NCI-H187 treated with DMSO at 0.1 percent for 48 hours (cell line): ENCODE measurements around the gene KIR2DL1.
"Not testable (repeated sequence)": the region's sequence is repeated elsewhere in the genome, so short reads cannot be mapped to it uniquely, and the experiment has no call there.

Experiments used
- DNase-seq: peaks from one replicate; lab custom pipeline; 2025; lab: John Stamatoyannopoulos, UW

Gene KIR2DL1

DNA sequence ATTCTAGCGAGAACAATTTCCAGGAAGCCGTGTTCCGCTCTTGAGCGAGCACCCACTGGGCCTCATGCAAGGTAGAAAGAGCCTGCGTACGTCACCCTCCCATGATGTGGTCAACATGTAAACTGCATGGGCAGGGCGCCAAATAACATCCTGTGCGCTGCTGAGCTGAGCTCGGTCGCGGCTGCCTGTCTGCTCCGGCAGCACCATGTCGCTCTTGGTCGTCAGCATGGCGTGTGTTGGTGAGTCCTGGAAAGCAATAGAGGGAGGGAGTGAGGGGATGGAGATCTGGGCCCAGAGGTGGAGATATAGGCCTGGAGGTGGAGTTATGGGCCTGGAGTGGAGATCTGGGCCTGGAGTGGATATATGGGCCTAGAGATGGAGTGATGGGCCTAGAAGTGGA is at the start of gene KIR2DL1:
Gene KIR2DL1 (plus strand): TSS at position 148 of the 400 bp plus-strand sequence. CDS start 58 bp downstream, at position 206.
- DNase-seq = not testable (repeated sequence)

DNA sequence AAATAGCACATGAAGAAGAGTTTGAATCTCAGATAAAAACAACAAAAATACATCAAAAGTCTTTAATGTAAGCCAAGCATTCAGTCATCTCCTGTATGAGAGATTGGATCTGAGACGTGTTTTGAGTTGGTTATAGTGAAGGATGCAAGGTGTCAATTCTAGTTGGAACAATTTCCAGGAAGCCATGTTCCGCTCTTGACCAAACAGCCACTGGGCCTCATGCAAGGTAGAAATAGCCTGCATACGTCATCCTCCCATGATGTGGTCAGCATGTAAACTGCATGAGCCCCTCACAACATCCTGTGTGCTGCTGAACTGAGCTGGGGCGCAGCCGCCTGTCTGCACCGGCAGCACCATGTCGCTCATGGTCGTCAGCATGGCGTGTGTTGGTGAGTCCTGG is 45.5 kb upstream of the KIR2DL1 start, which contains the start of gene KIR3DL3:
Gene KIR3DL3 (plus strand): TSS at position 301 of the 400 bp plus-strand sequence. CDS start 55 bp downstream, at position 356.
- DNase-seq = no peak

DNA sequence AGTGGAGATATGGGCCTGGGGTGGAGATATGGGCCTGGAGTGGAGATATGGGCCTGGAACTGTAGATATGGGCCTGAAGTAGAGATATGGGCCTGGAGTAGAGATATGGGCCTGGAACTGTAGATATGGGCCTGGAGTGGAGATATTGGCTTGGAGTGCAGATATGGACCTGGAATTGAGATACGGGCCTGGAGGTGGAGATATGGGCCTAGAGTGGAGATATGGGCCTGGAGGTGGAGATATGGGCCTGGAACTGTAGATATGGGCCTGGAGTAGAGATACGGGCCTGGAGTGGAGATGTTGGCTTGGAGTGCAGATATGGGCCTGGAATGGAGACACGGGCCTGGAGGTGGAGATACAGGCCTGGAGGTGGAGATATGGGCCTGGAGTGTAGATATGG is 44.9 kb upstream of the KIR2DL1 start:
- no peak for DNase-seq

DNA sequence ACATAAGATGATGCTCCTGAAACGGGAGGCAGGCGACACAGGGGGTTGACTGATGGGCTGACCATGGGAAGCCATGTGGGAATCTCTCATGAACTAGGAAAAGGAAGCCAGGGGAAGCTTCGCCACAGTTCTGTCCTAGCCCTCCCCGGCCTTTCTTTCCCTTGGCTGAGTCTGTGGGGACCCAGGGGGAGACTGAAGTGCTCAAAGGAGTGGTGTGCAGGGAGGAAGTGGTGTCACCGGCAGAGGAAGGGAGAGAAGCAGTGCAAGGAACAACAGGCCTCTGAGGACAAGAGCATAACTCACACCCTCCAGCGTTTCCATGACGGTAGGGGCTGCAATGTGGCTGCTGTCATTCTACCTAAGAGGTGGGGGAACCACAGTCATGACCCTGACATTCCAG is 44.3 kb upstream of the KIR2DL1 start:
- DNase-seq = no peak

DNA sequence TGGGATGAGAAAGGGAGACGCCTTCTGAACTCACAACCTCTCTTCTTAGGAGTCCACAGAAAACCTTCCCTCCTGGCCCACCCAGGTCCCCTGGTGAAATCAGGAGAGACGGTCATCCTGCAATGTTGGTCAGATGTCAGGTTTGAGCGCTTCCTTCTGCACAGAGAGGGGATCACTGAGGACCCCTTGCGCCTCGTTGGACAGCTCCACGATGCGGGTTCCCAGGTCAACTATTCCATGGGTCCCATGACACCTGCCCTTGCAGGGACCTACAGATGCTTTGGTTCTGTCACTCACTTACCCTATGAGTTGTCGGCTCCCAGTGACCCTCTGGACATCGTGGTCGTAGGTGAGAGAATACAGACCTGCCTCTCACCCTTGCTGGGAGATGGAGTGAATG is 42.0 kb upstream of the KIR2DL1 start:
- no peak for DNase-seq

DNA sequence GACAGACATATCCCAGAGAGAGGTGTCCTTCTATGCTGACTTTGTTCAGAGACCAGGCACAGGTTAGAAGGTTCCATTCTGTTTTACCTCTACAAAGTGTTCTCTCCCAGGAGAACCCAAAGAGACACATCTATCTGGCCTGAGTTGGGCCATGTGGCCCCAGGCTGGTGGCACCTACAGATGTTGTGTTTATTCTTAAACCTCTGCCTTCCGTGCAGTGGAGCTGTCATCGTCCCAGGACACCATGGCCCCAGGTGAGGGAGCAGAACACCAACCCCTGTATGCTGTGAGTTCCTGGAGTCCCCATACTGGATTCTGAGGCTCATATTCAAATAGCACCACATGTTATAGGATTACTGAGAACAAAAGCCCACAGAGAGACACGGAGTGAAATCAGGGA is 41.4 kb upstream of the KIR2DL1 start:
- DNase-seq = no peak

DNA sequence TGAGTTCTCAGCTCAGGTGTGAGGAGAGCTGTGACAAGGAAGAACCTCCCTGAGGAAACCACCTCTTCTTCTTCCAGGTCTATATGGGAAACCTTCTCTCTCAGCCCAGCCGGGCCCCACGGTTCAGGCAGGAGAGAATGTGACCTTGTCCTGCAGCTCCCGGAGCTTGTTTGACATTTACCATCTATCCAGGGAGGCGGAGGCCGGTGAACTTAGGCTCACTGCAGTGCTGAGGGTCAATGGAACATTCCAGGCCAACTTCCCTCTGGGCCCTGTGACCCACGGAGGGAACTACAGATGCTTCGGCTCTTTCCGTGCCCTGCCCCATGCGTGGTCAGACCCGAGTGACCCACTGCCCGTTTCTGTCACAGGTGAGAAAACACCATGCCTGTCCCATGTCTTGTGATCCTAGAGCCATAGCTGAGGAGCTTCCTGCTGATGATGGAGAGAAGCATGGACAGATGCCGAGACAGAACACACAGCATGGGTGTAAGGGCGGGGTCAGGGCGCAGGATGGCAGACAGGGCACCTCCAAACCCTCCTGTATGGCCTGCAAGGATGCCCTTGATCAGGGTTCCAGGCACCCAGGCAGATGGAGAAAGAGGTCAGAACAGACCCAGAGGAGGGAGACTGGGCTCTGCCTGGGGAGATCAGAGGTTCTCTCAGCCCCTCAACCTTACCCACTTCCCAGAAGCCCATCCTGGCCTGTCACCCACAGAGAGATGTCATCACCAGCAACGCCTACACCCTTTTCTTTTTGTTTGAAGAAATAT is 40.0 kb upstream of the KIR2DL1 start:
- DNase-seq = no peak

DNA sequence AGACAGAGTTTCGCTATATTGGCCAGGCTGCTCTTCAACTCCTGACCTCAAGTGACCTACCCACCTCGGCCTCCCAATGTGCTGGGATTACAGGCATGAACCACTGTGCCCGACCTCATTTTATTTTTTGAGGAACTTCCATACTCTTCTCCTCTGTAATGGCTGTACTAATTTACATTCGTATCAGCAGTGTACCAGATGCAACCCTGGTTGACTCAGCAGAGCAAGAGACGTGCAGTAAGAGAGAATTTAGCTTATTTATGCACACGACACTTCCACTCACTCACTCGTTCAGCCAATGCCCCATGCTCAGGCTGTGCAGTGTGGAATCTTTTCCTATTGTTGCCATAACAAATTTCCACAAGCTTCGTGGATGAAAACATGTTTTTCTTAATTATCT is 38.4 kb upstream of the KIR2DL1 start:
- DNase-seq = no peak

DNA sequence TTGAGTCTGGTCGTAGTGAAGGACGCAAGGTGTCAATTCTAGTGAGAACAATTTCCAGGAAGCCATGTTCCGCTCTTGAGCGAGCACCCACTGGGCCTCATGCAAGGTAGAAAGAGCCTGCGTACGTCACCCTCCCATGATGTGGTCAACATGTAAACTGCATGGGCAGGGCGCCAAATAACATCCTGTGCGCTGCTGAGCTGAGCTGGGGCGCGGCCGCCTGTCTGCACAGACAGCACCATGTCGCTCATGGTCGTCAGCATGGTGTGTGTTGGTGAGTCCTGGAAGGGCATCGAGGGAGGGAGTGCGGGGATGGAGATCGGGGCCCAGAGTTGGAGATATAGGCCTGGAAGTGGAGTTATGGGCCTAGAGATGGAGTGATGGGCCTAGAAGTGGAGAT is 31.3 kb upstream of the KIR2DL1 start, which contains the start of gene KIR2DL3:
Gene KIR2DL3 (plus strand): TSS at position 208 of the 400 bp plus-strand sequence. CDS start 33 bp downstream, at position 241.
- not testable (repeated sequence) for DNase-seq

DNA sequence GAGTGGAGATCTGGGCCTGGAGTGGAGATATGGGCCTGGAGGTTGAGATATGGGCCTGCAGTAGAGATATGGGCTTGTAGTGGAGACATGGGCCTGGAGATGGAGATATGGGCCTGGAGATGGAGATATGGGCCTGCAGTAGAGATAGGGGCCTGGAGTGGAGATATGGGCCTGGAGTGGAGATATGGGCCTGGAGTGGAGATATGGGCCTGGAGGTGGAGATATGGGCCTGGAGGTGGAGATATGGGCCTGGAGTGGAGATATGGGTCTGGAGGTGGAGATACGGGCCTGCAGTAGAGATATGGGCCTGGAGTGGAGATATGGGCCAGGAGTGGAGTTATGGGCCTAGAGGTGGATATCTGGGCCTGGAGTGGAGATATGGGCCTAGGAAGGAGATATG is 30.9 kb upstream of the KIR2DL1 start:
- DNase-seq = no peak

DNA sequence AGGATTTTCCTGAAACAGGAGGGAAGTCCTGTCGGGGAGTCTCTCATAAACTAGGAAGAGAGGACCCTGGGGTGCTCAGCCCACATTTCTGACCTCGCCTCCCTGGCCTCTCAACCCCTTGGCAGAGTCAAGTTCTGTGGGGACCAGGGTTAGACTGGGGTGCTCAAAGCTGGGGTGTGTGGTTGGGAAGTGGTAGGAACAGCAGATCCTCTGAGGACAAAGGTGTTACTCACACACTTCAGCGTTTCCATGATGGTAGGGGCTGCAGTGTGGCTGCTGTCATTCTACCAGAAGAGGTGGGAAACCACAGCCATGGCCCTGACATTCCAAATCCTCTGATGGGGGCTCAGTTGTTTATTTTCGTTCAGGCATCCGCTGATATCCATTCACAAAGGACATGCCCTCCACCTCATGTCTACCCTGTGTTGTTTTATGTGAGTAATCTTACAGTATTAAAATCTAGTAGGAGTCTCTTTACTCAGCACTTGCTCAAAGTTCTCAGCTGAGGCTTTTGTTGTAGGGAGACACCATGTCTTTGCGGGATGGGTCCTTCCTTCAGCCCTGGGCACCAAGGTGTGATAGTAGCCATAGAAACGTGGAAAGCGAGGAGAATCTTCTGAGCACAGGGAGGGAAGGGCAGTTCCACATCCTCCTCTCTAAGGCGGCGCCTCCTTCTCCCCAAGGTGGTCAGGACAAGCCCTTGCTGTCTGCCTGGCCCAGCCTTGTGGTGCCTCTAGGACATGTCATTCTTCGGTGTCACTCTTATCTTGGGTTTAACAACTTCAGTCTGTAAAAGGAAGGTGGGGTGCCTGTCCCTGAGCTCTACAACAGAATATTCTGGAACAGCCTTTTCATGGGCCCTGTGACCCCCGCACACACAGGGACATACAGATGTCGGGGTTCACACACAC is 29.8 kb upstream of the KIR2DL1 start:
- DNase-seq = no peak

DNA sequence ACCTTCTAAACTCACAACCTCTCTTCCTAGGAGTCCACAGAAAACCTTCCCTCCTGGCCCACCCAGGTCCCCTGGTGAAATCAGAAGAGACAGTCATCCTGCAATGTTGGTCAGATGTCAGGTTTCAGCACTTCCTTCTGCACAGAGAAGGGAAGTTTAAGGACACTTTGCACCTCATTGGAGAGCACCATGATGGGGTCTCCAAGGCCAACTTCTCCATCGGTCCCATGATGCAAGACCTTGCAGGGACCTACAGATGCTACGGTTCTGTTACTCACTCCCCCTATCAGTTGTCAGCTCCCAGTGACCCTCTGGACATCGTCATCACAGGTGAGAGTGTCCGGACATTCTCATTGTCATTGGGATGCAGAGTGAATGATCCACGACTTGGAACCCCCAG is 27.6 kb upstream of the KIR2DL1 start:
- DNase-seq = not testable (repeated sequence)

DNA sequence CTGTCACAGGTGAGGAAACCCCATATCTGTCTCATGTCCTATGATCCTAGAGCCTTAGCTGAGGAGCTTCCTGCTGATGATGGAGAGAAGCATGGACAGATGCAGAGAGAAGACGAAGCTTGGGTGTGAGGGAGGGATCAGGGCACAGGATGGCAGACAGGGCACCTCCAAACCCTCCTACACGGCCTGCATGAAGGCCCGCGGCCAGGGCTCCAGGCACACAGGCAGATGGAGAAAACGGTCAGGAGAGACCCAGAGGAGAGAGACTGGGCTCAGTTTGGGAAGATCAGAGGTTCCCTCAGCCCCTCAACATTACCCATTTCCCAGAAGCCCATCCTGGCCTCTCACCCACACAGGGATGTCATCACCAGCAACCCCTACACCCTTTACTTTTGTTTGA is 25.5 kb upstream of the KIR2DL1 start:
- DNase-seq = not testable (repeated sequence)

DNA sequence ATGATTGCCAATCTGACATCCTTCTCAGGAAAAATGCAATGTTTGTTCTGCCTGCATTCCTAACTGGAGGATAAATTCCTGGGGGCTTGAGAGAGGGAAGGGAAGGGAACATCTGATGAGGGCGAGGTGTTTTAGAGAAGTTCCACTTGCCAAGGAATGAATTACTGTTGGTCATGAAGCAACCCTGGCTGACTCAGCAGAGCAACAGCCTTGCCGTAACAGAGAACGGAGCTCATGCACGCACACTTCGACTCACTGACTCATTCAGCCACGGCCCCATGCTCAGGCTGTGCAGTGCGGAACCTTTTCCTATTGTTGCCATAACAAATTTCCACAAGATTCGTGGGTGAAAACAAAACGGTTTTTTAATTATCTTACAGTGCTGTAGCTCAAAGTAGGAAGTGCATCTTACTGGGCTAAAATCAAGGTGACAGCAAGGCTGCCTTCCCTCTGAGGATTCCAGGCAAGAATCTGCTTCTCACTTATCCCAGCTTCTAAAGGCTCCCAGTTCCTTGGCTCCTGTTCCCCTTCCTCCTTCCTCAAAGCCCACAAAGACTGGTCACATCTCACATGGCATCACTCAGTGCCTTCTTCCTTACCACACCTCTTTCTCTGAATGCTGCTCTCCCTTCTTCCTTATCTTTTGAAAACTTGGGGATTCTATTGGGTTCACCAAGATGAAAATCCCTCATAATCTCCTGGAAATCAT is 21.8 kb upstream of the KIR2DL1 start:
- not testable (repeated sequence) for DNase-seq

DNA sequence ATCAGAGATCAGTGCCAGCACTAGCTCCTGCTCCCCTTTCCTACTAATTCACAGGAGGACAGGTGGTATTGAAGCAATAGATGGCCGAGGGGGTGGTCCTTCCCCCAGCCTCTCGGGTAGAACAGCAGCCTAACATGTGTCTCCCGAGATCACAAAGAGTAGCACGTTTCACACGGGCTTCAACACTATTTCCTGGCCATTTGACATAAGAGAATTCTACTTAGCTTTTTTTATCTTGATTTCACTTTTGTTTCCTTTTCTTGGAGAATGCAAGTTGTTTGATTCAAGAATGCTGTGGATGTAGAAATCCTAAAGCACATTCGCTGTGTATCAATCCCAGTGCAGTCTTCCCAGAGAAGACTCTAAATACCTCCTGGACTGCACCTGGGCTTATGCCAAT is 19.3 kb upstream of the KIR2DL1 start:
- DNase-seq = not testable (repeated sequence)

DNA sequence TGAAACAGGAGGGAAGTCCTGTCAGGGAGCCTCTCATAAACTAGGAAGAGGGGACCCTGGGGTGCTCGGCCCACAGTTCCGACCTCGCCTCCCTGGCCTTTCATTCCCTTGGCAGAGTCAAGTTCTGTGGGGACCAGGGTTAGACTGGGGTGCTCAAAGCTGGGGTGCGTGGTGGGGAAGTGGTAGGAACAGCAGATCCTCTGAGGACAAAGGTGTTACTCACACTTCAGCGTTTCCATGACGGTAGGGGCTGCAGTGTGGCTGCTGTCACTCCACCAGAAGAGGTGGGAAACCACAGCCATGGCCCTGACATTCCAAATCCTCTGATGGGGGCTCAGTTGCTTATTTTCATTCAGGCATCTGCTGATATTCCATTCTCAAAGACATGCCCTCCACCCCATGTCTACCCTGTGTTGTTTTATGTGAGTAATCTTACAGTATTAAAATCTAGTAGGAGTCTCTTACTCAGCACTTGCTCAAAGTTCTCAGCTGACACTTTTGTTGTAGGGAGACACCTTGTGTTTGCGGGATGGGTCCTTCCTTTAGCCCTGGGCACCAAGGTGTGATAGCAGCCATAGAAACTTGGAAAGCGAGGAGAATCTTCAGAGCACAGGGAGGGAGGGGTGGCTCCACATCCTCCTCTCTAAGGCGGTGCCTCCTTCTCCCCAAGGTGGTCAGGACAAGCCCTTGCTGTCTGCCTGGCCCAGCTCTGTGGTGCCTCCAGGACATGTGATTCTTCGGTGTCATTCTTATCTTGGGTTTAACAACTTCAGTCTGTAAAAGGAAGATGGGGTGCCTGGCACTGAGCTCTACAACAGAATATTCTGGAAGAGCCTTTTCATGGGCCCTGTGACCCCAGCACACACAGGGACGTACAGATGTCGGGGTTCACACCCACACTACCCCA is 13.1 kb upstream of the KIR2DL1 start:
- DNase-seq = not testable (repeated sequence)

DNA sequence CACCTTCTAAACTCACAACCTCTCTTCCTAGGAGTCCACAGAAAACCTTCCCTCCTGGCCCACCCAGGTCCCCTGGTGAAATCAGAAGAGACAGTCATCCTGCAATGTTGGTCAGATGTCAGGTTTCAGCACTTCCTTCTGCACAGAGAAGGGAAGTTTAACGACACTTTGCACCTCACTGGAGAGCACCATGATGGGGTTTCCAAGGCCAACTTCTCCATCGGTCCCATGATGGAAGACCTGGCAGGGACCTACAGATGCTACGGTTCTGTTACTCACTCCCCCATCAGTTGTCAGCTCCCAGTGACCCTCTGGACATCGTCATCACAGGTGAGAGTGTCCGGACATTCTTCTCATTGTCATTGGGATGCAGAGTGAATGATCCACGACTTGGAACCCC is 11.0 kb upstream of the KIR2DL1 start:
- DNase-seq = not testable (repeated sequence)

DNA sequence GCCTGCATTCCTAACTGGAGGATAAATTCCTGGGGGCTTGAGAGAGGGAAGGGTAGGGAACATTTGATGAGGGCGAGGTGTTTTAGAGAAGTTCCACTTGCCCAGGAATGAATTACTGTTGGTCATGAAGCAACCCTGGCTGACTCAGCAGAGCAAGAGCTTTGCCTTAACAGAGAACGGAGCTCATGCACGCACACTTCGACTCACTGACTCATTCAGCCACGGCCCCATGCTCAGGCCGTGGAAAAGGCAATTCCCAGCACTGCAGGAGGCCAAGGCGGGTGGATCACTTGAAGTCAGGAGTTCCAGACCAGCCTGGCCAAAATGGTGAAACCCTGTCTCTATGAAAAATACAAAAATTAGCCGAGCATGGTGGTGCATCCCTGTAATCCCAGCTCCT is 5.4 kb upstream of the KIR2DL1 start:
- not testable (repeated sequence) for DNase-seq

DNA sequence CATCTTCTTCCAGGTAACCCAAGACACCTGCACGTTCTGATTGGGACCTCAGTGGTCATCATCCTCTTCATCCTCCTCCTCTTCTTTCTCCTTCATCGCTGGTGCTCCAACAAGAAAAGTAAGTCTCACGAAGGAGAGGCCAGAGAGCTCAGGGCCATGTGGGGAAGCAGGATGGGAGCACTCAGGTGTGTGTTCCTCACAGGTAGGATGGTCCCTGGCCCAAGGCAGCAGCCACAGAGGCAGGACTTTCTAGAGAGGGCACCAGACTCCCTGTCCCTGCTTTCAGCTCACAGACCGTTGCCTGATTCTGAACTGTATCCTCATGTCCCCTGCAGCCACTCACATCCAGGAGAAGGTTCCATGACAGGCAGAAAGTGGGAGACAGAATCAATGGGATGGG is 3.1 kb upstream of the KIR2DL1 start:
- DNase-seq = not testable (repeated sequence)

DNA sequence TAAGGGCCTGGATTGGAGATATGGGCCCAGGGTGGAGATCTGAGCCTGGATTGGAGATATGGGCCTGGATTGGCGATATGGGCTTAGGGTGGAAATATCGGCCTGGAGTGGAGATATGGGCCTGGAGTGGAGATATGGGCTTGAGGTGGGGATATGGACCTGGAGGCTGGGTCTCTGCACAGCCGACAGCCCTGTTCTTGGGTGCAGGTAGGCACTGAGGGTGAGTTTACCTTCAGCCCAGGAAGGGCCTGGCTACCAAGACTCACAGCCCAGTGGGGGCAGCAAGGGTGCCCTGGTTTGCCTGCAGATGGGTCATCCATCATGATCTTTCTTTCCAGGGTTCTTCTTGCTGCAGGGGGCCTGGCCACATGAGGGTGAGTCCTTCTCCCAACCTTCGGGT is 918 bp downstream of the KIR2DL1 start:
- not testable (repeated sequence) for DNase-seq
